Peyer's patch (tissue), 4 donors: ENCODE measurements around the gene ZNF483.
"Not testable (repeated sequence)": the region's sequence is repeated elsewhere in the genome, so short reads cannot be mapped to it uniquely, and the experiment has no call there.

Experiments used
- CTCF ChIP-seq, 6 experiments: fragments of 450-650 bp in 4 of 6; fragments of 200-600 bp in 2 of 6; sonication (generic) in 1 of 6; IDR thresholded peaks; one replicate each; pipeline ENCODE4 v1.5.1; 2017 to 2019; ENCODE audit warnings: antibody characterized with exemption in 6 of 6, mild to moderate bottlenecking in 3 of 6, moderate library complexity in 1 of 6
- POLR2A ChIP-seq, 2 donors: fragments of 450-650 bp; IDR thresholded peaks; one replicate each; pipeline ENCODE4 v1.5.1; 2017; ENCODE audit warnings: antibody characterized with exemption in 2 of 2, mild to moderate bottlenecking in 2 of 2, moderate library complexity in 2 of 2

GRCh38 chr9:111617349-111617748 lies 92.4 kb downstream of the ZNF483 start:
- not testable (repeated sequence) for TF ChIP-seq CTCF, POLR2A (IDR thresholded peaks at IDR 0.05)
